T1000 (cell line): Measurements from ENCODE around the gene ZNF554.

Experiments
- DNase-seq: peaks from one replicate; lab custom pipeline; 2025; ENCODE audit warnings: mixed read lengths; lab: John Stamatoyannopoulos, UW

The ZNF554 gene

GRCh38 chr19:2827840-2828489 is 8.3 kb downstream of the ZNF554 start:
- DNase-seq, result no peak

- no peak for DNase-seq
These were observed 14.7 kb downstream of the ZNF554 start for GRCh38 chr19:2834294-2834871.

GRCh38 chr19:2837430-2837829 is 17.8 kb downstream of the ZNF554 start:
- DNase-seq, result no peak

GRCh38 chr19:2840794-2841791 is 21.4 kb downstream of the ZNF554 start, which contains the start of gene ZNF555:
ZNF555 (plus strand) TSS chr19:2841475; CDS start chr19:2841573, 98 bp downstream.
- DNase-seq, result peak; percentile 96

GRCh38 chr19:2841855-2842574 is 22.3 kb downstream of the ZNF554 start:
- no peak for DNase-seq

GRCh38 chr19:2845107-2845506 is 25.4 kb downstream of the ZNF554 start:
- DNase-seq, result no peak

- no peak for DNase-seq
These were observed 26.7 kb downstream of the ZNF554 start for GRCh38 chr19:2846180-2846894.

- DNase-seq, result no peak
These were observed 27.8 kb downstream of the ZNF554 start for GRCh38 chr19:2847507-2847906.

- no peak for DNase-seq
These were observed 28.9 kb downstream of the ZNF554 start for GRCh38 chr19:2848616-2849015.

- DNase-seq, result no peak
These were observed 30.7 kb downstream of the ZNF554 start for GRCh38 chr19:2850256-2850925.

GRCh38 chr19:2852598-2852997 is 32.9 kb downstream of the ZNF554 start:
- DNase-seq, result no peak

- no peak for DNase-seq
These were observed 33.4 kb downstream of the ZNF554 start for GRCh38 chr19:2853015-2853606.

GRCh38 chr19:2854849-2855248 is 35.2 kb downstream of the ZNF554 start:
- DNase-seq, result no peak

- DNase-seq, result no peak
These were observed 36.9 kb downstream of the ZNF554 start for GRCh38 chr19:2856457-2857050.

- no peak for DNase-seq
These were observed 39.2 kb downstream of the ZNF554 start for GRCh38 chr19:2858864-2859263.

- DNase-seq, result no peak
These were observed 44.1 kb downstream of the ZNF554 start for GRCh38 chr19:2863816-2864215.

GRCh38 chr19:2865334-2866100 is 45.8 kb downstream of the ZNF554 start:
- DNase-seq, result no peak

GRCh38 chr19:2866495-2867024 is 46.9 kb downstream of the ZNF554 start:
- DNase-seq, result no peak
